ENCODE results near the gene ERCC6.

The ERCC6 gene

DNA sequence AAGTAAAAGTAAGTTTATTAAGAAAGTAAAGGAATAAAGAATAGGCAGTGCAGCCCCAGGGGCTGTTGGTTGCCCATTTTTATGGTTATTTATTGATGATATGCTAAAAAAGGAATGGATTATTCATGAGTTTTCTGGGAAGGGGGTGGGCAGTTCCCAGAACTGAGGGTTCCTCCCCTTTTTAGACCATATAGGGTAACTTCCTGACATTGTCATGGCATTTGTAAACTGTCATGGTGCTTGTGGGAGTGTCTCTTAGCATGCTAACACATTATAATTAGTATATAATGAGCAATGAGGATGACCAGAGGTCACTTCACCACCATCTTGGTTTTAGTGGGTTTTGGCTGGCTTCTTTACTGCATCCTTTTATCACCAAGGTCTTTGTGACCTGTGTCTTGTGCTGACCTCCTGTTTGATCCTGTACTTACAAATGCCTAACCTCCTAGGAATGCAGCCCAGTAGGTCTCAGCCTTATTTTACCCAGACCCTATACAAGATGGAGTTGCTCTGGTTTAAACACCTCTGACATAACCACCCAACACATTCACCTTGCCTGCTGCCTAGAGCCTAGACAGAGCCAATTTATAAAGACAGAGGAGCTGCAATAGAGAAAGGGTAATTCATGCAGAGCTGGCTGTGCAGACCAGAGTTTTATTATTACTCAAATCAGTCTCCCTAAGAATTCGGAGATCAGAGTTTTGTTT lies 10.9 kb upstream of the ERCC6 start:
- DNase-seq (ENCODE audit: low read depth in 2 of 2) = no peak

DNA sequence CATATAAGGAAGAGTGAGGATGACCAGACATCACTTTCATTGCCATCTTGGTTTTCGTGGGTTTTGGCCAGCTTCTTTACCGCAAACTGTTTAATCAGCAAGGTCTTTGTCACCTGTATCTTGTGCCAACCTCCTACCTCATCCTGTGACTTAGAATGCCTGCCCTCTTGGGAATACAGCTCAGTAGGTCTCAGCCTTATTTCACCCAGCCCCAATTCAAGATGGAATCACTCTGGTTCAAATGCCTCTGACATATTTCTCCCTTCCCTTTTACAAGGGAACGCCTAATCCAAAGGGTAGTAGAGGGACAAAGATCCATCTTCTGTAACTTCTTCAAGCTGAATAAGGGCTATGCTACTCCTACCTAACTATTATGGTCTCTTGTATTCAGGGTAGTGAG lies 4.7 kb upstream of the ERCC6 start:
- no peak for DNase-seq (ENCODE audit: low read depth in 2 of 2)

DNA sequence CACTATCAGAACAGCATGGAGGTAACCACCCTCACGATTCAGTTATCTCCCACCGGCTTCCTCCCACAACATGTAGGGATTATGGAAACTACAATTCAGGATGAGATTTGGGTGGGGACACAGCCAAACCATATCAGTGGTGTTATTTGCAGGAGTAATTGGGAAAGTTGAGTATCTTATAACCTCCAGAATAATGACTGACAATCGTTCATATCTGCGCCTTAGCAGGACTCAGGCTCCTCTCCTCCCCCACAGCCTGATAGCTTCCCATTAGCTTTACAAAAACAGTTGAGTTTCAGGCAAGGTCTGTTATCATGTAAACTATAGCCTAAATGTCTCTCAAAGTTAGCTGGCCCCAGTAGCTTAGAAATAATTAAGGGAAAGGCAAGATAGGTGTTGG lies 3.4 kb upstream of the ERCC6 start:
- no peak for DNase-seq (ENCODE audit: low read depth in 2 of 2)

DNA sequence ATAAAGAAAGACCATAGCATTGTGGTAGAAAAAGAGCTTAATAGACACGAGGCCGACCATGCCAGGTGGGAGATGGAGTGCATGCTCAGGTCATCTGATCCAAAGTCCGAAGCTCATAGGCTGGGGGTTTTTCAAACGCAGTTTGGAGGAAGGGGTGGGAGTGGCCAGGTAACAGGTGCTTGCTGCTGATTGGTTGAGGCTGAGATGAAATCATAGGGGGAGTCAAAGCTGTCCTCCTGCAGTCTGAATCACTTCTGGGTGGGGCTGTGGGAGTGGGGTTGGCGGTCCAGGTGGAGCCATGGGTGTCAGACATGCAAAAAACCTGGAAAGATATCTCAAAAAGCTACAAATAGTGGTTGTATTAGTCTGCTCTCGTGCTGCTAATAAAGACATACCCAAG lies 2.8 kb upstream of the ERCC6 start:
- DNase-seq (ENCODE audit: low read depth in 2 of 2) = no peak

DNA sequence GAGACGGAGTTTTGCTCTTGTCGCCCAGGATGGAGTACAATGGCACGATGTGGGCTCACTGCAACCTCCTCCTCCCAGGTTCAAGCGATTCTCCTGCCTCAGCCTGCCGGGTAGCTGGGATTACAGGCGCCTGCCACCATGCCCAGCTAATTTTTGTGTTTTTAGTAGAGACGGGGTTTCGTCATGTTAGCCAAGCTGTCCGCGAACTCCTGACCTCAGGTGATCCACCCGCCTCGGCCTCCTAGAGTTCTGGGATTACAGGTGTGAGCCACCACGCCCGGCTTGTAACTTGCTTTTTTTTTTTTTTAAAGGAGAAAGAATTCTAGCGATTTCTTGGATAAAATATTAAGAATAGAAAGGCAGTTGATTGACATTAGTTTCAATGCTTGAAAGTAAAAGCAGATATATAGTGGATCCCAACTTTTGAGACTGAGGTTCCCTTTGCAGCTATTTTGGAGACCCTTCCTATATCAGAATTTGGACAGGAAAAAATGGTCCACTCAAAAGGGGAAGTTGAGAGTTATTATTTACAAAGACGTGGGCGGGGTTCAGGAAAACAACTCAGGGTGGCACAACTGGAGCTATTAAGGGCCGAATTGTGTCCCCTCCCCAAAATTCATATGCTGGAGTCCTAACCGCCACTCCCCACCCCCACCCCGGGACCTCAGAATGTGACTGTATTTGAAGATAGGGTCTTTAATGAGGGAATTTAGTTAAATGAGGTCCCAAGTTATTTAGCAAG lies 1.3 kb upstream of the ERCC6 start:
- no peak for DNase-seq (ENCODE audit: low read depth in 2 of 2)

DNA sequence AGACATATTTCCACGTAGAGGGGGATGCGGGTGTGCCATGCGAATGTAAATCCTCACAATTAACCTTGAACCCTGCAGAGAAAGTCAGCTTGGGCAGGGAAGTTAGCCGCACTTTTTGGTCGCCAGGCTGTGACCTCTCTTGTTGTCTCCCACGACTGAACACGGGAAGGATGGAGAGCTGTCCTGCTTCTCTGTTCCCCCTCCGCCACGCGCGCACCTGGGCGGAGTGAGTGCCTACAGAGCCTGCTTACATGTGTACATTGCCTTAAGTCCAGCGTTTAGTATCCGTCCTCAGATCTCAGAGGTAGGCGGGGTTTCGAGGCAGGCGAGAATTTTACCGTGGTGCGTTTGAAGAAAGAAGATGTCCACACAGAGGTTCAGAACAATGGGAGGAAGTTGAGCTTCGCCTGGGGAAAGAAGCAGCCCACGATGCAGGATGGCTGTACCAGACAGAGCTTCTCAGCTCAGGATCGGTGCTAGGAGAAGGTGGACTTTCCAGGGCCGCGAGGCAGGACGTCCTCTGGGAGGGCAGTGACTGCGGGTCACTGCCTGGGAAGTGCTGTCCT lies 482 bp upstream of the ERCC6 start:
- DNase-seq (ENCODE audit: low read depth in 2 of 2) = no peak

DNA sequence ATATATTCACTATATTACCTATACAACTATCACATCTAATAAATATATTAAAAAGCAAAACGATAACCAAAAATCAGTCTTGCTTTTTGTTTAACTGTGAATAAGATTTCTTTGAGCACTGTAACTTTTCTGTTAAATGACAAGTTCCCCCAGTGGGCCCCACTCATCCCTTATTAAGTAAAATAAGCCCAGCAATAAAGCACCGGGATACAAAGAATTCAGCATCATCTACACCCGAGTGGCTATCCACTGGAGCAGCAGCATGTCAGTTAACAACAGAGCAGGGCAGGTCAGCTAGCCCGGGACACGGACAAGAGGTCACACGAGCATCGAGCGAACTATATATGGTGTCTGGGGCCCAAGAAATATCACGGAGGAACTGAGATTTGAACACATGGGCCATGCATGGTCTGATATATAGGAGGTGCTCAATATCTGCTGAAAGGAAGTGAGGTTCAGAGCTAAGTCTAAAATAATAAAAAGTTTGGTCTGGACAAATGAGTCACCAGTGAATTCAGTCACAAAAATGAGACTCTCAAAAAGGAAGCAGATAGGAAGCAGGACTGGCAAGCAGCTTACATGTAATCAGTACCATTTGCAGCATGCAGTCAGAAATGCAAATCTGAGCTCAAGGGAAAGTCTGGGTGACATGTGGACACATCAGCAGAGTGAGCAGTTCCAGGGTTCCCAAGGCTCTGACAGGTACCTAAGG lies 4.1 kb downstream of the ERCC6 start:
- DNase-seq (ENCODE audit: low read depth in 2 of 2) = no peak

DNA sequence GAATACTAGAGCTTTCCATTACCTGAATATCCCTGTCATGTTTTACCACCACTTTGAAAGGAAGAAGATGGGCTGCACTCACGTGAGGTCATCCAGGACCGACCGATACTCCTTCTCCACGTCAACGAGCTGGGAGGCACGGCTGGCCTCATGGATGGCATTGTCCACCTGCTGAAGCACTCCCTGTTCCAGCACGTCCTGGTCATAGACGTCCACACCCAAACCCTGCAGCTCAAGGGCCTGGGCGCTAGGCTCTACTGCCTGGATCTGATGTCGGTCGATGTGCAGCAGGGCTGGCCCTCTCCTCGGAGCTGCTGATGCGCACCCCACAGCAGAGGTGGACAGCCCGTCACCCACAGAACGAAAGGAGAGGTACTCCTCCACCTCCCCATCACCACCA lies 6.5 kb downstream of the ERCC6 start:
- no peak for DNase-seq (ENCODE audit: low read depth in 2 of 2)

DNA sequence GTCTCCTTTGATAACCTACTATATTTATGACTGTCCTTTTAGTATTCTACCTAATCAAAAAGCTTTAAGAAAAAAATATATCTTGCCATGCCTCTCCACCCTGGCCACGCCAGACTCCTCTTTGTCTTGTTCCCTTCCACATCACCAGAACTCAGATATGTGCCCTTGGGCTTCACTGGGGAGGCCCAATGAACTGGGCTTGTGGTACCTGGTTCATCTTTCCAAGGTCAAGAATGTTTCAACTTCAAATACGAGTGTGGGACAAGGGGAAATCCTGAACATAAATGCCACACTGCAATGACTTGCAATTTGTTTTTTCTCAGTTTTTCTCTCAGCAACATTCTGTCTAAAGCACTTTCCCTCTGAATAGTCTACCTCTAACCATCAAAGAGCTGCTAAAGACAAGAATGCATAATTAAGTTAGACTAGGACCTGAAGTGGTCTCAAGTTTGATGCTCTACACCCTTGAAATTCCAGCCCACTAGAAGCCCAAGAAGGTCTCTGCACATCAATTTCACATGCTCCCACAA lies 9.9 kb downstream of the ERCC6 start:
- DNase-seq (ENCODE audit: low read depth in 2 of 2) = no peak

DNA sequence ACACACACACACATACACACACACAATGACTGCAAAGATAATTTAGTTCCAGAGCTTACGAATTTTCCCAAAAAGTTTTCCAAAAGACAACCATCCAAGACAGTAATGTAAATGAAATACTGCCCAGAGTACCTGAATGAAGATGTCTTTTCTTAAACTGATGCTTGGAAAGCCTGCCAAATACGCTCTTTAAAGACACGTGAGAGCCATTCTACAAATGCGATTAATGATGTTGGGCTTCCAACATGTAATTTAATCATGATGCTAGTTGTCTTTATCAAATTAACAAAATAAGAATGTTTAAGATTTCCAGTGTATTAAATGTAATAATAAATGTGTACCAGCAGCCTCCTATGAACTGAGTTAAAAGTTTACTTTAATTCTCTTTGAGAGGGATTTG lies 11.1 kb downstream of the ERCC6 start:
- no peak for DNase-seq (ENCODE audit: low read depth in 2 of 2)

DNA sequence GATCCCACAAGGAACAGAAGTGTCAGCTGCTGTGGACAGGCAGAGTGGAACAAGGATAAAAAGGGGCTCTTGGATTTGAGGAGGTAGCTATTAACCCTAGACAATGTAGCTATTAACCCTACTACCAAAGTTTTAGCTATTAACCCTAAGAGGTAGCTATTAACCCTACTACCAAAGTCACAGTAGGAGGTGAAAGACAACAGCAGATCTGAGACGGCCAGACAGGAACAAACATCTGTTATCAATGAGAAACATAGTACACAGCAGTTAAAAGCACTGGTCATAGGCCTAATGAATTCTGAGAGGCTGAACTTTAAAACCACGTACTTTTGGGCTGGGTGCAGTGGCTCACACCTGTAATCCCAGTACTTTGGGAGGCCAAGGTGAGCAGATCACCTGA lies 11.9 kb downstream of the ERCC6 start:
- DNase-seq (ENCODE audit: low read depth in 2 of 2) = no peak

DNA sequence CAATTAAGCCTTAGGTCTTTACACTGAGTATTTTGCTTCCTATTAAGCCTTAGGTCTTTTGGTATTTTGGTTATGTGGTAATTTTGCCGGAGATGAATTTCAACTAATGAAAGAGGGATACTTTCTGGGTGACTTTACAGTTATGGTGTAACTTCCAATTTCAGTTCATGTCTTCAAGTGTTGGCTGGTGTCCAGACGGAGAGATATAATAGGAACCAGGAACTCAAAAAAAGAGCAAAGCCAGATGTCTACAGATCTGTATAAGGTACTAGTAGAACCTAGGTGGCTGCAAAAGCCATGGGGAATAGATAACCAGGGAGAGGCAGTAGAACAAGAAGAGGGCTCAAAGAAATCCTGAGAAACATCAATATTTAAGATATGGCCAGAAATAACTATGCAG lies 12.3 kb downstream of the ERCC6 start:
- DNase-seq (ENCODE audit: low read depth in 2 of 2) = no peak

DNA sequence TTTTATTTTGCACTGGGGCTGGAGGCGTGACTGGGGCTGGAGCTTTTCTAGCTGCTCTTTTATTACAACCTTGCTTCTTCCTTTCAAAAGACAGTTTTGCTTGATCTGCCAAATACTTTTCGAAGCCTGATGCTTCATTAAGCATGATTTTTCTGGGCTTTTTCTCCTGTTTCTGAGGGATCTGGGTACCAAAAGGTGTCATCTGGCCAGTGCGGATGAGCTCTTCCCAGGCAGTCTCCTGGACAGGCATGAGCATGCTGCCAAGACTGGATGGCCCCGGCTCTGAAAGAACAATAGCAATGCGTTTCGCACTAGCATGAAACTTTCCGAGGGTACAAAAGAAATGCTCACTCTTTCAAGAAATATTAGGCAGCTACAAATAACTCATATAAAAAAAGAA lies 14.4 kb downstream of the ERCC6 start:
- no peak for DNase-seq (ENCODE audit: low read depth in 2 of 2)

DNA sequence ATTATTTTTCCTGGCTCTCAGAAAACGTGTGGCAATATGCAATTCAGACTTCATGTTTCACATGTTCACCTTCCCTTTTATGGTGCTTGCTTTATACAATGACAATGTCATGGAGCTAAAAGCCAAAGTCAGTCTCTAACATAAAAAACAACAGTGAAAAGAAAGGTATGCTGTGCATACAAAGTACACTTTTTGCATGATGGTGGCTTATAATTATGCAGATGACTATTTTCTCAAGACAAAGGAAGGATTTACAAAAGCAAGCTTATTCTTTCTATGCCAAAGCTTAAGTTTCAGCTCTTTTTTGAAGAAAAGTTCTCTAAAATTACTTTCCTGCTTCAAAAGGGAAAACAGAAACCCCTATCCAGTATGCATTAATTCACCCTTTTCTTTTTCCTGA lies 15.6 kb downstream of the ERCC6 start:
- no peak for DNase-seq (ENCODE audit: low read depth in 2 of 2)

DNA sequence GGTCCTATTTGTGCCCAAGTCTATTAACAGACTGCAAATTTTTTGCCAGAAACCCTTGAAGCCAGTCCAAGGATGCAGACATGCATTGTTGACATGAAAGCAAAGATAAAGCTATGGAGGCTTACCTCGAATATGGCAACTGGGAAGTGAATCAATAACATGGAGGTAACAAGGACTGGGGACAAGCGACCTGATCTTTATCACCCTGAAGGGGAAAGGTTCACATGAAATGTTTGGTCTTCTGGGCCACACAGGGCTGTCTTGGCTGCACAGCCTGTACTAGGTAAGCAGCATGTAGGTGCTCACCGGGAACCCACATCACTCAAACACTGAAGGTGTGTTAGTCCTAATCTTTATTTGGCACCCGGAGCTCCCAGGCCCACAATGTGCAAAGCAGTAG lies 17.9 kb downstream of the ERCC6 start:
- no peak for DNase-seq (ENCODE audit: low read depth in 2 of 2)

DNA sequence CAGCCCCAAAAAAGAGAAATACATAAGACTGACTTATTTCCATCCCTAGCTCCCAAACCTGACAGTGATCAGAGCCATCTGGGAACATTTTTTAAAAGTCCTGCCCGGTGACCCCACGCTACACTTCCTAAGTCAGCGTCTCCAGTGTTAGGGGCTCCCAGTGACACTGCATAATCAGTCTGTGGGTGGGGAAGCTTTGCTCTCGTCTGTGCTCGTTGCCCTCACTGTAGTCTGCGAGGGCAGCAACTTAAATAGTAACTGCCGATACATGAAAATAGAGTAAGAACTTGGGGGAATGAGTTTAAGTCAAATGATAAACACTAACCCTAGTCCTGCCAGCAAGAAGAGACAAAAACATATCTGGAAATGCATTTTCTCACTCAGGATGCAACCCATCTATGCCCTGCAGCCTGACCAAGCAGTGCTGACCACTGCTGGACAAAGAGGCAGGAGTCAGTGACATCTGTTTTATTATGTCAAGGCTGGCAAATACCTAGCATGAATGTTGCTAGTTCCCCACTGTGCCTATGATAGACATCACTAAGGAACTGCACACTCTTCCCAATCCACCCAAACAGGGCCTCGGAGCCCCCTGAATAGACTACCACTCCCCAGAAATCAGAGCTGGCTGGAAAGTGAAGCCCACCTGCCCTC lies 18.7 kb downstream of the ERCC6 start:
- no peak for DNase-seq (ENCODE audit: low read depth in 2 of 2)

DNA sequence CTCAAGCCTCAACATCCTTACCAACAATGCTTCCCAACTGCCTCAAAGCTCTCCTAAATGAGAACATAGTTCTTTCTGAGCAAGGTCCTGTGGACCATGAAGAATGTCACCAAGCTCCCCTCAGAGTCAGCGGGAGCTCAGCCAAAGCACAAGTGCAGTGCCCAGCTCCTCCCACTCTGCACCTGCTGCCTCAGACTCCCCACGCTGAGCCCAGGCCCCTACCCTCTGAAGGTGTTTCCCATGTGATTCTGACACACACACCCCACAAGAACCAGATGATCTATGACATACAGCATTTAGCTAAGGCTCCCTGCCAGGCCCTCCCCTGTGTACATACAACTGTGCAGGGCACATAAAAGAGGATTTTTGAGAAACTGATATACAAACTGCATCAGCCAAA lies 19.2 kb downstream of the ERCC6 start:
- no peak for DNase-seq (ENCODE audit: low read depth in 2 of 2)

DNA sequence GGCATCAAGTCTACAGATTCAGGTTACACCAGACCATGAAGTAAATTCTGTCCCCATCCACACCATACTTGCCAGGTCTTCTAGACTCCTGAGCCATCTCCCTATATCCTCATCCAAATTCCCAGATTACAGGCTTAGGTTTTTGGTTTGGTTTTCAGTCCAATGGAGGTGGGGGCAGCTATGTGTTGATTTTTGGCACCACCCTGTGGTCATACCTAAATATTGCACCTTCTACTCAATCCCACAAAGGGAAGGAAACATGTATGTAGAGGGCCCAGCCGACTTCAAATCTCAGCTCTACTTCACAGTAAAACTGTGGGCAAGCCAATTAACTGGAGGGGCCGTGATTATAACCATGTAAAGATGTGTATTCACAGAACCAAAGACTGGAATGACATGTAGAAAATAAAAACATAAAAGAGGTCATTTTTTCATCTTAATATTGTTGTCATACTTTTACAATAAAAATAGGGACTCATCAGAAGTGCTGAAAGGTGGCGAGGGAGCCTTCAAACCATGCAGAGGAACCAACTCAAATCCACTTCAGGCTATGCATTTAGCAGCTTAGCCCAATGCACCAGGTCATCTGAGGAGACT lies 19.8 kb downstream of the ERCC6 start:
- DNase-seq (ENCODE audit: low read depth in 2 of 2) = no peak

DNA sequence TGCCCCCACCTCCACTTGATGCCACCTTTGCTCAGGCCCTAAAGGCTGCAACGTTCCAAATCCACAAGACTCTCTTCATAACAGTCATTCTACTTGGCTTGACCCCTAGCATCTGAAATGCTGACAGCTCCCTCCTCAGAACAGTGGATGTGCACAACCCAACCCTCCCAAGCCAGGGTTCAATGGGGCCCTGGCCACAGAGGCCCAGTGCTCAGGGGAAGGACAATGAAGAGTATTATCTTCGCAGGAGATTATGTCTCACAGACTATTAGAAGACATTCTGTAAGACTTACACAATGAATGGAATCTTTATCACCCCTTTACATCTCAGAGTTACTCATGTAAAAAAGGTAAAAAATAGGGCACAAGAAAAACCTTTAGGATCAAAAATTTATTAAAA lies 20.4 kb downstream of the ERCC6 start:
- no peak for DNase-seq (ENCODE audit: low read depth in 2 of 2)

DNA sequence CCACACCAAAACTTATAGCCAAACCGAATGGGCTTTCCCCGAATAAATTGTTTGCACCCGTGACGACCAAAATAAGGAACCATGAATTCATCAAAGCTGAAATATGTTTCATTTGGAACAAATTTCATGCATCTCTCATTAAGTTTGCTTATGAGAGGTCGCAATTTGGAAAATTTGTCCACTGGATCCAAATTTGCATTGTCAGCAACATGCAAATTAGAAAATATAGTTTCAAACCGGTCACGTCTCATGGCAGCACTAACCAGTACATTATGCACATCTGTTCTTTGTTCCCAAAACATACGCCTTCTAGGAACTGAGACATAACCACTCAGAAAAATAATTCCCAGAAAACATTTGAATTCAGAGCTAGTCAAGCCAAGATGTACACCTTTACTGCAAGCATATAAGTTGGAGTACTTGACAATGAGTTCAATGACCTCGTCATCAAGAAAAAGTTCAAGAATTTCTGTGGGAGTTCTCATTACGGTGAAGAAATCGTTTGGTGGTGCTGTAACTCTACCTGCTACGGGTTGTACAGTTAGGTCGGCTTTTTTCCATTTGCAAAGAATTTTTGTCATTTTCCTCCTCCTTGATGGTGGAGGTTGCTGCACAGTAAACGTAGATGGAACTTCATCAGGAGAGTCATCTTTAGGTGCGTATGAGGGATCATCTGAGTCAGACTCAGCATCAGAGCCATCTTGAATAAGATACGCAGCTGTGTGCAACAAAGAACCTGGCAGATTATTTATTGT lies 22.5 kb downstream of the ERCC6 start:
- no peak for DNase-seq (ENCODE audit: low read depth in 2 of 2)

Measured in stimulated activated CD8-positive, alpha-beta memory T cell treated with anti-CD3 and anti-CD28 coated beads, Interleukin-2, amount 100 ng/mL, for 48 hours (primary cell).